SK-N-SH (cell line): ENCODE measurements around the gene ERP29. TPM values are rescaled to one million over a fixed set of nuclear protein-coding genes. Genes with fewer than 3 reads are reported as not detected.

ENCODE experiments used
- CTCF ChIA-PET: fragments of 300-600, 350-600 bp; formaldehyde crosslinking; extraction: SDS; loops from one replicate; lab custom pipeline; 2021; lab: Yijun Ruan, JAX
- POLR2A ChIA-PET: fragments of 350-600 bp; sonication (Branson Sonifier 250); formaldehyde crosslinking; extraction: SDS; loops from one replicate; lab custom pipeline; 2020; ENCODE audit warnings: antibody characterized with exemption, inconsistent platforms; lab: Yijun Ruan, JAX
- DNase-seq: peaks from one replicate; pipeline ENCODE4 v3.0.0; 2012
- H2AFZ ChIP-seq: fragments of 200-600 bp; sonication (generic); 2 replicates; pipeline ENCODE4 v1.8.1; 2016; ENCODE audit warnings: antibody characterized with exemption, mild to moderate bottlenecking, low read depth
- H3F3A ChIP-seq: fragments of 200-600 bp; sonication (generic); replicated peaks from 2 replicates; pipeline ENCODE3; 2016; ENCODE audit warnings: antibody characterized with exemption, mild to moderate bottlenecking; ENCODE audit not compliant: insufficient read depth
- H3K27ac ChIP-seq, 2 experiments: fragments of 200-500 bp in 1 of 2; fragments of 200-600 bp in 1 of 2; sonication (Bioruptor generic) in 1 of 2; sonication (generic), shearing (Covaris generic) in 1 of 2; 2 replicates each; pipeline versions ENCODE4 v1.5.1 to v1.6.1; 2014 to 2016; ENCODE audit warnings: low read depth in 2 of 2, inconsistent platforms in 1 of 2, low read length in 1 of 2, mild to moderate bottlenecking in 1 of 2, mixed read lengths in 1 of 2
- H3K27me3 ChIP-seq: fragments of 200-600 bp; sonication (generic), shearing (Covaris generic); 2 replicates; pipeline ENCODE4 v1.6.1; 2016; ENCODE audit warnings: mixed run types; ENCODE audit not compliant: insufficient read depth
- H3K36me3 ChIP-seq, 2 experiments: fragments of 200-500 bp in 1 of 2; fragments of 200-600 bp in 1 of 2; sonication (Bioruptor generic) in 1 of 2; sonication (generic) in 1 of 2; replicated peaks in 1 of 2; 2 replicates each; pipeline versions ENCODE3 to v1.5.1; 2014 to 2016; ENCODE audit warnings: low read length in 1 of 2, mild to moderate bottlenecking in 1 of 2; ENCODE audit not compliant: insufficient read depth in 2 of 2, control insufficient read depth in 1 of 2
- H3K4me1 ChIP-seq, 2 experiments: fragments of 200-500 bp in 1 of 2; fragments of 200-600 bp in 1 of 2; sonication (Bioruptor generic) in 1 of 2; sonication (generic), shearing (Covaris generic) in 1 of 2; 2 replicates each; pipeline versions ENCODE4 v1.5.1 to v1.6.1; 2014 to 2016; ENCODE audit warnings: low read depth in 1 of 2, low read length in 1 of 2, mixed run types in 1 of 2; ENCODE audit not compliant: insufficient read depth in 2 of 2, control insufficient read depth in 1 of 2
- H3K4me2 ChIP-seq: fragments of 200-600 bp; sonication (generic), shearing (Covaris generic); 2 replicates; pipeline ENCODE4 v1.6.1; 2017; ENCODE audit warnings: mixed run types
- H3K4me3 ChIP-seq, 2 experiments: fragments of 200-500 bp in 1 of 2; fragments of 200-600 bp in 1 of 2; sonication (Bioruptor generic) in 1 of 2; sonication (generic), shearing (Covaris generic) in 1 of 2; 2 replicates each; pipeline versions ENCODE4 v1.5.1 to v1.8.1; 2014 to 2016; ENCODE audit warnings: low read depth in 2 of 2, inconsistent platforms in 1 of 2, low read length in 1 of 2, mild to moderate bottlenecking in 1 of 2, mixed read lengths in 1 of 2, moderate library complexity in 1 of 2
- H3K79me2 ChIP-seq: fragments of 200-600 bp; sonication (generic); 2 replicates; pipeline ENCODE4 v1.8.1; 2017; ENCODE audit warnings: mild to moderate bottlenecking; ENCODE audit not compliant: insufficient read depth
- H3K9ac ChIP-seq: fragments of 200-600 bp; sonication (generic); 2 replicates; pipeline ENCODE4 v1.6.1; 2017; ENCODE audit warnings: mixed run types
- H3K9me2 ChIP-seq: fragments of 200-600 bp; sonication (generic); 2 replicates; pipeline ENCODE4 v1.6.1; 2017; ENCODE audit warnings: mixed run types
- H3K9me3 ChIP-seq: fragments of 200-600 bp; sonication (generic); 2 replicates; pipeline ENCODE4 v1.6.1; 2017; ENCODE audit warnings: mixed run types, mild to moderate bottlenecking, moderate library complexity
- H4K20me1 ChIP-seq: fragments of 200-600 bp; sonication (generic); 2 replicates; pipeline ENCODE4 v1.6.1; 2017; ENCODE audit warnings: mild to moderate bottlenecking, mixed run types; ENCODE audit not compliant: insufficient read depth
- CHD2 ChIP-seq: fragments of 150-350 bp; IDR thresholded peaks from 2 replicates; pipeline ENCODE4 v1.6.1; 2018; ENCODE audit warnings: low read length; ENCODE audit not compliant: partially characterized antibody
- CTCF ChIP-seq: fragments of 200-600 bp; sonication (generic); IDR thresholded peaks from 2 replicates; pipeline ENCODE4 v1.6.1; 2017; ENCODE audit warnings: antibody characterized with exemption, mild to moderate bottlenecking, moderate library complexity
- ELF1 ChIP-seq: IDR thresholded peaks from 2 replicates; pipeline ENCODE4 v1.4.0; 2012
- EP300 ChIP-seq, 2 experiments: IDR thresholded peaks; 2 replicates each; pipeline versions ENCODE4 v1.4.0 to v1.6.1; 2012; ENCODE audit warnings: borderline replicate concordance in 1 of 2, low read depth in 1 of 2, low read length in 1 of 2
- EZH2phosphoT487 ChIP-seq: fragments of 200-600 bp; sonication (generic); IDR thresholded peaks from 2 replicates; pipeline ENCODE4 v1.6.1; 2017; ENCODE audit warnings: low read depth, mixed run types, mild to moderate bottlenecking, antibody characterized with exemption, moderate library complexity, borderline replicate concordance
- FOSL2 ChIP-seq: IDR thresholded peaks from 2 replicates; pipeline ENCODE4 v1.4.0; 2012; ENCODE audit warnings: low read depth, mild to moderate bottlenecking, moderate library complexity, borderline replicate concordance
- IRF3 ChIP-seq: fragments of 150-350 bp; IDR thresholded peaks from 2 replicates; pipeline ENCODE4 v1.6.1; 2016; ENCODE audit warnings: mild to moderate bottlenecking, low read depth, low read length
- JUND ChIP-seq: IDR thresholded peaks from 2 replicates; pipeline ENCODE4 v1.4.0; 2012
- MEF2A ChIP-seq: IDR thresholded peaks from 2 replicates; pipeline ENCODE4 v1.4.0; 2012; ENCODE audit warnings: low read depth, borderline replicate concordance
- MXI1 ChIP-seq: IDR thresholded peaks from 2 replicates; pipeline ENCODE4 v1.6.1; 2012; ENCODE audit warnings: mild to moderate bottlenecking, low read depth, low read length, improper control_type of control experiment
- NRF1 ChIP-seq: IDR thresholded peaks from 2 replicates; pipeline ENCODE4 v1.6.1; 2012; ENCODE audit warnings: low read depth, mild to moderate bottlenecking, low read length
- POLR2AphosphoS5 ChIP-seq: IDR thresholded peaks from 2 replicates; pipeline ENCODE4 v1.6.1; 2012; ENCODE audit warnings: low read depth, low read length
- REST ChIP-seq: IDR thresholded peaks from 2 replicates; pipeline ENCODE4 v1.6.1; 2012; ENCODE audit warnings: mild to moderate bottlenecking, low read depth, low read length, moderate library complexity
- RFX5 ChIP-seq: IDR thresholded peaks from 2 replicates; pipeline ENCODE4 v1.6.1; 2012; ENCODE audit warnings: mild to moderate bottlenecking, improper control_type of control experiment, low read length
- SIN3A ChIP-seq: IDR thresholded peaks from 2 replicates; pipeline ENCODE4 v1.6.1; 2012; ENCODE audit warnings: low read depth, mild to moderate bottlenecking, low read length, moderate library complexity, borderline replicate concordance
- TAF1 ChIP-seq: IDR thresholded peaks from 2 replicates; pipeline ENCODE4 v1.6.1; 2012; ENCODE audit warnings: low read depth, mild to moderate bottlenecking, low read length, moderate library complexity, borderline replicate concordance
- YY1 ChIP-seq: IDR thresholded peaks from 2 replicates; pipeline ENCODE4 v1.4.0; 2012; ENCODE audit warnings: low read depth, mild to moderate bottlenecking
- ZBTB33 ChIP-seq: IDR thresholded peaks from 2 replicates; pipeline ENCODE4 v1.4.0; 2012; ENCODE audit warnings: low read depth, borderline replicate concordance
- WGBS: methylation state at CpG from one replicate; pipeline ENCODE4 v1.1.6; 2017; ENCODE audit warnings: low lambda C conversion rate; 5-methylcytosine and 5-hydroxymethylcytosine counted together
- polyA plus RNA-seq, 3 experiments: library from polyadenylated mRNA; depleted of rRNA; stranded (reverse); fragments of >200 nt; gene quantifications; 2 replicates each; pipeline ENCODE4 v1.2.3, GENCODE V29; 2012

ERP29 gene
- polyA plus RNA-seq, 1 of the 3 experiments (the other 2 are of a cell fraction), result 177 TPM

GRCh38 chr12:111995782-111996480 is 17.3 kb upstream of the ERP29 start:
- ChIA-PET CTCF (interaction anchor here (0.7 kb wide), 1 partner anchor 36 kb away, joined by 3 read pairs; no protein-coding TSS in a partner anchor), POLR2A (no interaction called here)
- TF ChIP-seq FOSL2 (no peak), POLR2AphosphoS5 (no peak), MXI1 (no peak), MEF2A (no peak), CHD2 (no peak), EP300 (IDR thresholded peaks at IDR 0.05; ENCODE audit: borderline replicate concordance in 1 of 2, low read depth in 1 of 2, low read length in 1 of 2) (no peak), RFX5 (no peak), NRF1 (no peak)
- H4K20me1 ChIP-seq, result no peaks in the 10 kb centered on the region
- no peak for DNase-seq
- no peak overlapping the region for H3K4me3 ChIP-seq
- no peak overlapping the region for H3K27ac ChIP-seq
- H3K9ac ChIP-seq, result no peak overlapping the region
- no peaks in the 10 kb centered on the region for H3K9me2 ChIP-seq
- no peaks in the 10 kb centered on the region for H3F3A ChIP-seq
- no peak overlapping the region for H3K4me2 ChIP-seq
- H3K79me2 ChIP-seq, result no peaks in the 10 kb centered on the region
- WGBS, result 90% methylated on average over 1 of the region's 1 CpG
- peaks cover 0 to 3% of the 10 kb centered on the region in 2 experiments for H3K36me3 ChIP-seq
- H2AFZ ChIP-seq, result no peak overlapping the region
- H3K9me3 ChIP-seq, result no peaks in the 10 kb centered on the region
- H3K27me3 ChIP-seq, result no peaks in the 10 kb centered on the region
- no peaks in the 10 kb centered on the region for H3K4me1 ChIP-seq

- H3K4me1 ChIP-seq, result no peaks in the 10 kb centered on the region
- H3K27me3 ChIP-seq, result no peaks in the 10 kb centered on the region
- H3K79me2 ChIP-seq, result no peaks in the 10 kb centered on the region
- no peak overlapping the region for H3K4me2 ChIP-seq
- peaks cover 3% of the 10 kb centered on the region for H3F3A ChIP-seq
- POLR2A ChIA-PET, result interaction anchor here (2.2 kb wide), 1 partner anchor 16 kb away, joined by 8 read pairs; the partner anchor contains the start of genes ERP29 and TMEM116
- H4K20me1 ChIP-seq, result no peaks in the 10 kb centered on the region
- DNase-seq, result no peak
- H3K36me3 ChIP-seq, result peaks cover 0 to 3% of the 10 kb centered on the region in 2 experiments
- no peak overlapping the region for H3K9ac ChIP-seq
- no peaks in the 10 kb centered on the region for H3K9me2 ChIP-seq
- no peak overlapping the region for H3K4me3 ChIP-seq
- no peak overlapping the region for H3K27ac ChIP-seq
- WGBS, result 100% methylated on average over 2 of the region's 2 CpGs
- H2AFZ ChIP-seq, result no peak overlapping the region
- H3K9me3 ChIP-seq, result no peaks in the 10 kb centered on the region
- CTCF ChIA-PET, result no interaction called here
- no peak for TF ChIP-seq EZH2phosphoT487
- TF ChIP-seq CTCF, result no peak
- TF ChIP-seq TAF1, result no peak
- TF ChIP-seq JUND, result no peak
- no peak for TF ChIP-seq REST
- TF ChIP-seq FOSL2, result no peak
- TF ChIP-seq MEF2A, result no peak
- no peak for TF ChIP-seq RFX5
- no peak for TF ChIP-seq ELF1
- TF ChIP-seq IRF3, result no peak
- TF ChIP-seq SIN3A, result no peak
- no peak for TF ChIP-seq MXI1
- TF ChIP-seq YY1, result no peak
- TF ChIP-seq ZBTB33, result no peak
Measured at GRCh38 chr12:111997300-111997699, 15.9 kb upstream of the ERP29 start.
